NCI-H1930 (cell line): ENCODE data around the gene TP53I3.
"Not testable (repeated sequence)": the region's sequence is repeated elsewhere in the genome, so short reads cannot be mapped to it uniquely, and the experiment has no call there.

Source experiments
- DNase-seq, 2 experiments: peaks; one replicate each; lab custom pipeline; 2025; lab: John Stamatoyannopoulos, UW

The TP53I3 gene, protein sequence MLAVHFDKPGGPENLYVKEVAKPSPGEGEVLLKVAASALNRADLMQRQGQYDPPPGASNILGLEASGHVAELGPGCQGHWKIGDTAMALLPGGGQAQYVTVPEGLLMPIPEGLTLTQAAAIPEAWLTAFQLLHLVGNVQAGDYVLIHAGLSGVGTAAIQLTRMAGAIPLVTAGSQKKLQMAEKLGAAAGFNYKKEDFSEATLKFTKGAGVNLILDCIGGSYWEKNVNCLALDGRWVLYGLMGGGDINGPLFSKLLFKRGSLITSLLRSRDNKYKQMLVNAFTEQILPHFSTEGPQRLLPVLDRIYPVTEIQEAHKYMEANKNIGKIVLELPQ

DNA sequence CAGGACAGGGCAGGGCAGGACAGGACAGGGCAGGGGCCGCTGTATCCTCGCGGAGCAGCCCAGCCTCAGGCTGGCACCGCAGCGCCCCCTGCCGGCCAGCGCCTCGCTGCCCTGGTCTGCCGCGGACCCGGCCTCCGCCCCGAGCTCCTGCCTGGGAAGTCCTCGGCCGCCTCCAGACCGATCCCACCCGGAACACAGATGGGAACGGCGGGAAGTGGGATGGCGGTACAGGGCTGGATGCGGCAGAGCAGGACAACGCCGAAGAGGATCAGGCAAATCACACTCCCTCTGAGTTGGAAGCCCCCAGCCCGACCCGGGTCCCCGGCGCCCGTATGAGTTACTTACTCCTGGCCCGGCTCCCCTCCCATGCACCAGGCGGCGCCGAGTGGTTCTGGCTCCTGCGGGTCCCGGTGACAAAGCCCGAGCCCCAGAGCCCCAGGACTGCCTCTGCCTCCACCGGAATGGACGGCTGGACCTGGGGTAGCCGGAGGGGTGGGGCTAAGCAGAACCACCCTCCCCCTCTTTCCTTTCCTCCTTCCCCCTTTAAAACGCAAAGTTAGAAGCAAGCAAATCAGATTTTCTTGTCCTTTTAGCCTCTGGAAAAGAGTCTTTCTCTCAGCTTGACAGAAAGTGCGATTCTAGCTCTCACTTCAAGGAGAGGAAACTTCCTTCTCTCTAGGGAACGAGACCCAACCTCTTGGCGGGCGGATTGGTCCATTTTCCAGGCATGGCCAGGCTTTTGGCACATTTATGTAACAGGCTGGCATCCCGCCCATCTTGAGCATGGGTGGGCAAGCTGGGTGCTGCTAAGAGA lies at the start of gene TP53I3:
TSS of gene TP53I3 (minus strand) at position 449 of the 814 bp plus-strand sequence. CDS start 508 bp downstream, outside the sequence.
- DNase-seq = peak; percentile 88

- no peak for DNase-seq
Measured at GRCh38 chr2:24132543-24132942, 47.9 kb upstream of the TP53I3 start.

GRCh38 chr2:24125956-24126355 lies 41.3 kb upstream of the TP53I3 start:
- no peak for DNase-seq

- DNase-seq = no peak
Measured at GRCh38 chr2:24123922-24124580, 39.4 kb upstream of the TP53I3 start.

DNA sequence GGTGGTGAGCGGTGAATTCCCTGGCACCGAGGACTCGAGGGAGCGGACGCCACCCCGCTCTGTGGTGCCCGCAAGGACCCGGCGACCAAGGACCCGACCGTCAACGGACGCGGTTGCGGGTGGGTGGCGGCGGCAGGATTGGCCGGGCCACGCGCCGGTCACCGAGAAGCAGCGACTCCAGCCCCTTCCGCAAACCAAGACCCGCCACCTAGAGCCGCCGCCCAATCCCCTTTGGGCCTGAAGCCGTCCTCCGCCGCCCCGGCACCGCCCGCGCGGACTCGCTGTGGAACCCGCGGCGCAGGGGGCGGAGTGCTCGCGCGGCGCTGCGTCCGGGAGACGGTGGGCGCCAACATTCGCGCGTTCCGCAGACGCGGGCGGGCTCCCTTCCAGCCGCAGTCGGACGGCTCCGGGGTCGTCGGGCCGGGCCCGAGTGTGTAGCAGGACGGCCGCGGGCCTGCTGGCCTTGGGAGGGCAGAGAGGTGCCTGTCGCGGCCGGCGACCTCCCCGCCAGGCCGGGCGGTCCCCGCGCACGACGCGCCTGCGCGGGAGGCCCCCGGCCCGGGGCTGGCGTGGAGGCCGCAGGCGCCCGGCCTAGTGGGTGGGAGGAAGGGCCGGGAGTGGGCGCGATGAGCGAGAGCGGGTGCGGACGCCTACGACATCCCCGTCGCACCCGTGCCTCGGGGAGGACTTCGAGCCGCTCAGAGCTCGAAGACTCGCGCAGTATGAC lies 38.7 kb upstream of the TP53I3 start, which contains the start of the genes FAM228B and PFN4:
TSS of gene FAM228B (plus strand) at position 275 of the 727 bp plus-strand sequence. CDS start 893 bp downstream, outside the sequence.
TSS of gene PFN4 (minus strand) at position 140 of the 727 bp plus-strand sequence. CDS start 799 bp downstream, outside the sequence.
- DNase-seq = peak; percentile 71 to 77

- peak in 1 of 2 experiments; percentile 4 for DNase-seq
Measured at GRCh38 chr2:24122366-24123194, 37.9 kb upstream of the TP53I3 start.

DNA sequence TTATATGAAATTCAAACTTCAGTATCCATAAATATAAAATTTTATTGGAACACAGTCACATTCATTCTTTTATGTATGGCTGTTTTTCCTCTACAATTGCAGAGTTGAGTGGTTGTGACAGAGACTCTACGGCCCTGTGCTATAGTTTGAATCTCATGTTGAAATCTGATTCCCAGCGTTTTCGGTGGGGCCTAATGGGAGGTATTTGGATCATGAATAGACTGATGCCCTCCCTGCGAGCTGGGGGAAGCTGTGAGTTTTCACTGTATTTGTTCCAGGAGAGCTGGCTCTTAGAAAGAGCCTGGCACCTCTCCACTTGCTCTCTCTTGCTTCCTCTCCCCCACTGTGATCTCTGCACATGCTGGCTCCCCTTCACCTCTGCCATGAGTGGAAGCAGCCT lies 36.8 kb upstream of the TP53I3 start:
- no peak for DNase-seq

- DNase-seq = no peak
Measured at GRCh38 chr2:24121066-24121465, 36.4 kb upstream of the TP53I3 start.

DNA sequence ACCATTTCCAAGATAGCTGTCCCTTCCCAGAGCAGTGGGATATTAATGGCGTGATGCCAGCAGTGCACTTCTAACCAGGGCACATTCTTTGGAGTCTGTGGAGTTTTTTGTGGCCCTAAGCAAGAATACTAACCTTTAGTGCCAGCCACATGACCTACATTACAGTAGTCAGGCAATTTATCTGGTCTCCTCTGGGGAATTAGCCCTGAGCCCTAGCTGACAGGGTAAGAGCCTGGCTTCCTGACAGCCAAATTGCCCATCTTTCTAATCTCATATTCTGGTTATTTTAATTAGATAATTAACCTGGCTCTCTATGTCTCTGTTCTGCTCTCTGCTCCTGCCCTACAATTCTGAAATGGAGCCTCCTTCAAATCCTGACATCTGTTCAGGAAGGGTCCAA lies 33.3 kb upstream of the TP53I3 start:
- DNase-seq = no peak

GRCh38 chr2:24115057-24115456 lies 30.4 kb upstream of the TP53I3 start:
- no peak for DNase-seq

DNA sequence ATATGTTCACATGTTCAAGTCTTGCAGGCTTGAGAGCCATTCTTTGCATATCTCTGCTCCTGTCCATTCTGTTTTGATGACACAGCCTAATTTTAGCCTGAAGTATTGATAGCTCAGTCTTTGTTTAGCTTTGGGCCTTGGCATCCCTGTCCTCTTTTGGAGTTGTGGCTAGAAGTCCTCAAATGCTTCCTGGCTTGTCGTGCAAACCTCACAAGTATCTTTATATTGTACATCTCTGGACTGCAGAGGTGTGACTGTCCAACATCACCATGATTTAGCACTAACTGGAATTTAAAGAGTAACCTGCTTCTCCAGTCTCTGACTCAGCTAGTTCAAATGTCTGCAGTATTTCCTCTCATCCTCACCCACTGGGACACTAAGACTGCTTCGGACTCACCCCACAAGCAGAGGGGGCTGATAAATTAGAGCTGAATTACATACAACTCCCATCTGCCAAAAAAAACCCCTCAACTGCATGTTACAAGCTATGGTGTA lies 26.8 kb upstream of the TP53I3 start:
- DNase-seq = no peak

GRCh38 chr2:24110660-24111303 lies 26.1 kb upstream of the TP53I3 start:
- DNase-seq = no peak

DNA sequence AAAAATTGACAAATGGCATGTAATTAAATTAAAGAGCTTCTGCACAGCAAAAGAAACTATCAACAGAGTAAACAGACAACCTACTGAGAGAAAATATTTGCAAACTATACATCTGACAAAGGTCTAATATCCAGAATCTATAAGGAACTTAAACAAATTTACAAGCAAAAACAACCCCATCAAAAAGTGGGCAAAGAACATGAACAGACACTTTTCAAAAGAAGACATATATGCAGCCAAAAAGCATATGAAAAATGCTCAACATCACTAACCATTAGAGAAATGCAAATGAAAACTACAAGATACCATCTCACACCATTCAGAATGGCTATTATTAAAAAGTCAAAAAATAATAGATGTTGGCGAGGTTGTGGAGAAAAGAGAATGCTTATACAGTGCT lies 24.8 kb upstream of the TP53I3 start:
- DNase-seq = not testable (repeated sequence)

DNA sequence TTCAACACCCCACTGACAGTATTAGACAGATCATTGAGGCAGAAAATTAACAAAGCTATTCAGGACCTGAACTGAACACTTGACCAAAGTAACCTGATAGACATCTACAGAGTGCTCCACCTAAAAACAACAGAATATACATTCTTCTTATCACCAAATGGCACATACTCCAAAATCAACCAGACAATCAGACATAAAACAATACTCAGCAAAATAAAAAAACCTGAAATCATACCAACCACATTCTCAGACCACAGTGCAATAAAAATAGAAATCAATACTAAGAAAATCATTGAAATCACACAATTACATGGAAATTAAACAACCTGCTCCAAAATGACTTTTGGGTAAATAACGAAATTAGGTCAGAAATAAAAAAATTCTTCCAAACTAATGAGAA lies 22.7 kb upstream of the TP53I3 start:
- DNase-seq = no peak

DNA sequence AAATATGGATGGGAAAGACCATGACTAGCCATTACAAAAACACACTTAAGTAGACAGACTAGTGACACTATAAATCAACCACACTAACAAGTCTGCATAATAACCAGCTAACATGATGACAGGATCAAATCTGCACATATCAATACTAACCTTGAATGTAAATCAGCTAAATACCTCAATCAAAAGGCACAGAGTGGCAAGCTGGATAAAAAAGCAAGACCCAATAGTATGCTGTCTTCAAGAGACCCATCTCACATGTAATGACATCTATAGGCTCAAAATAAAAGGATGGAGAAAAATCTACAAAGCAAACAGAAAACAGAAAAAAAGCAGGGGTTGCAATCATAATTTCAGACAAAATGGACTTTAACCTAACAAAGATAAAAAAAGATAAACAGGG lies 22.2 kb upstream of the TP53I3 start:
- no peak for DNase-seq

DNA sequence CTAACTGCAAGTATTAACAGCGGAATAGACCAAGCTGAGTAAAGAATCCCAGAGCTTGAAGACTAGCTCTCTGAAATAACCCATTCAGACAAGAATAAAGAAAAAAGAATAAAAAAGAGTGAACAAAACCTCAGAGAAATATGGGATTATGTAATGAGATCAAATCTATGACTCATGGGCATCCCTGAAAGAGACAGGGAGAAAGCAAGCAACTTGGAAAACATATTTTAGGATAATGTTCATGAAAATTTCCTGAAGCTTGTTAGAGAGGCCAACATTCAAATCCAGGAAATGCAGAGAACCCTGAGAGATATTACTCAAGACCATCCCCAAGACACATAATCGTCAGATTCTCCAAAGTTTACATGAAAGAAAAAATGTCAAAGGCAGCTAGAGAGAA lies 21.2 kb upstream of the TP53I3 start:
- DNase-seq = no peak

DNA sequence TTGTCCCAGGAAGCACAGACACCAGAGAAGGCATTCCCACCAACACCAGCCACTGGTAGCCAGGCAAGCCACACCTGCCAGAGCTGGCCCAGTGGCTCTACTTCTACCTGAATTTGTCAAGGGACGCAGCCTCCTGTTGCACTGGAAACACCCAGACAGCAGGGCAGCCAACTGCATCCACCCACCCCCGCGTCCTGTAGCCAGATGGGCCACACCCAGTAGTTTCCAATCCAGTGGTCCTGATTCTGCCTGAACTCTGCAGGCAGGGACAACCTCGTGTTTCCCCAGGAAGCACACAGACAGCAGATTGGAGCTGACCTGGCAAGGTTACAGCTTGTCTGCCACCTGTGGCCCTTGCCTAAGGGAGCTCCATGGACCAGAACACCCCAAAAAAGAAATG lies 20.3 kb upstream of the TP53I3 start:
- DNase-seq = no peak

DNA sequence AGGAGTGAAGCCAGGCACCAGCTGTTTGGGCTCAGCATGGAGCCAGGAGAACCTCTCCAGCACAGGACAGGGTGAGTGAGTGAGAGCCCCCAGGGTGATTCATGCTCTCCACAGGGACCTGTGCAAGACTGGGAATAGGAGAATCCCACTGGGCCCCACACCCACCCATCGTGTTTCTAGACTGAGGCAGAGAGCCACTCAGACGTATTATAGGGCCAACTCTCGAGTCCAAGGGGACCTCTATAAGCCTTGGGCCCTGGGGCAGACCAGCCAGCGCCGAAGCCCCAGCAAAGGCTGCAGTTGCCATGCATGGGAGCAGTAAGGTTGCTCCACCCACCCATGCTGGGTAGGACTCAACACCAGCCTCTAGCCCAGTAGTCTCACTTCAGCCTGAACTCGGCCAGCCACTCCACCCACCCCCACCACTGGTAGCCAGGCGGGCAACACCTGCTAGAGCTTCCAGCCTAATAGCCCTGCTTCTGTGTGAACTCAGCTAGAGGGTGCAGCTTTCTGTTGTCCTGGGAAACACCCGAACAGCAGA lies 19.5 kb upstream of the TP53I3 start:
- DNase-seq = no peak

GRCh38 chr2:24102677-24103076 lies 18.0 kb upstream of the TP53I3 start:
- no peak for DNase-seq

DNA sequence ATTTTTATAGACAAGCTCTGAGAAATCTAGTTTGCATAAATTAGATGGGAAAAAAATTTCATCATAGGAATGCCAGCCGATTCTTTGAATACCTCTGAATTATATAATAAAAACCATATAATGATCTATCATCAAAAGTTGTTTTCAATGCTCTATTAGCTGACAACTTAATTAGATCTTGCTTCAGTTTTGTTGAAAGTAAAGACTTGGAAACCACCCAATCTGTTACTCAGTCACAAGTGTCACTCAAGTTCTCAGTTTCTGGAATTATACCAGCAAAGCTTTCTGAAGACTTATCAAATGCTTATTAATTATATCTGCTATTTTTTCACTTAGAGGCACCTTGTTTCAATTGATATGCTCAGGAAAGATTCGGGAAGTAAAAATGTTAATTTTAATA lies 17.4 kb upstream of the TP53I3 start:
- DNase-seq = no peak
